Tibial nerve (tissue), 4 donors: ENCODE results near the gene PGF.

Source experiments
- EP300 ChIP-seq, 2 donors: sonication (generic); formaldehyde crosslinking; IDR thresholded peaks; one replicate each; pipeline ENCODE4 v1.6.1; 2017; ENCODE audit warnings: antibody characterized with exemption in 2 of 2, mild to moderate bottlenecking in 1 of 2
- POLR2A ChIP-seq, 2 donors: fragments of 450-650 bp; IDR thresholded peaks; one replicate each; pipeline ENCODE4 v1.6.1; 2017; ENCODE audit warnings: antibody characterized with exemption in 2 of 2, mild to moderate bottlenecking in 2 of 2, moderate library complexity in 2 of 2
- TF ChIP-seq, protein P1 (sequence below), 5 experiments: fragments of 200-600 bp in 3 of 5; fragments of 450-650 bp in 2 of 5; sonication (generic) in 3 of 5; IDR thresholded peaks; one replicate each; pipeline ENCODE4 v1.5.1; 2016 to 2019; ENCODE audit warnings: antibody characterized with exemption in 5 of 5, mild to moderate bottlenecking in 3 of 5, moderate library complexity in 2 of 5

DNA sequence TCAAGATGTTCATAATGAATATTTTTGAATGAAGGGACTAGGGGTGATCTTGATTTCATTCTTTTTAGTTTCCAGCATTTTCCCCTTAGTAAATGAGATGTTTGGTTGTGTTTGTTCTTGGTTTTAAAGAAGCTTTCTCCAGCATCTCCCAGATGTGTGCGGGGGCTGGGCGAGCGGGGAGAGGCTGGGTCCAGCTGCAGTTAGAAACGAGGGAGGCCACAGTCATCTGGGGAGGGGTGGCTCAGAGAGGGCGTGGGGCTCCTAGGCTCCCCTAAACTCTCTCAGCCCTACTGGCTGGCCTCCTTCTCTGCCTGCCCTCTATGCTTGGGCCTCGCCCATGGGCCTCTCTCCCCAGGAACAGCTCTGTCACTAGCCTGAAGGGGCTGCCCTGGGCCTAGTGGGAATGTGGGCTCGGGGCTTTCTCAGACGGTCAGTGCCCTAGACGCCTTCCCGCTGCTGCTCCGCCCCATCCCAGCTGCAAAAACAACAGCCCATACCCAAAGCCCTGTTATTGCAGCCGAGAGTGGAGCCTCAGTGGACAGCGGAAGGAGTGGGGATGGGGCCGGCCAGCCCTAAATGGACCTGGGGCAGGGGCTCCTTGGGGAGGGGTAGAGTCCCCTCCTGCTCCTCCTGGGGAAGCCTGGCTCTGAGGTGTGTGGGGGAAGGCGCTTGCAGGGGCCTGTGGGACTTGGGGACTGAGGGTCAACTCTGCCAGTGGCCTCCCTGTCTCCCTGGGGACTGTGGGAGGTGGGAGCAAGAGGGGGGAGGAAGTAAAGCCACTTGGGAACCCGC, 29.0 kb upstream of the PGF start:
- TF ChIP-seq, protein P1, sequence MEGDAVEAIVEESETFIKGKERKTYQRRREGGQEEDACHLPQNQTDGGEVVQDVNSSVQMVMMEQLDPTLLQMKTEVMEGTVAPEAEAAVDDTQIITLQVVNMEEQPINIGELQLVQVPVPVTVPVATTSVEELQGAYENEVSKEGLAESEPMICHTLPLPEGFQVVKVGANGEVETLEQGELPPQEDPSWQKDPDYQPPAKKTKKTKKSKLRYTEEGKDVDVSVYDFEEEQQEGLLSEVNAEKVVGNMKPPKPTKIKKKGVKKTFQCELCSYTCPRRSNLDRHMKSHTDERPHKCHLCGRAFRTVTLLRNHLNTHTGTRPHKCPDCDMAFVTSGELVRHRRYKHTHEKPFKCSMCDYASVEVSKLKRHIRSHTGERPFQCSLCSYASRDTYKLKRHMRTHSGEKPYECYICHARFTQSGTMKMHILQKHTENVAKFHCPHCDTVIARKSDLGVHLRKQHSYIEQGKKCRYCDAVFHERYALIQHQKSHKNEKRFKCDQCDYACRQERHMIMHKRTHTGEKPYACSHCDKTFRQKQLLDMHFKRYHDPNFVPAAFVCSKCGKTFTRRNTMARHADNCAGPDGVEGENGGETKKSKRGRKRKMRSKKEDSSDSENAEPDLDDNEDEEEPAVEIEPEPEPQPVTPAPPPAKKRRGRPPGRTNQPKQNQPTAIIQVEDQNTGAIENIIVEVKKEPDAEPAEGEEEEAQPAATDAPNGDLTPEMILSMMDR (IDR thresholded peaks at IDR 0.05) = no peak
- TF ChIP-seq POLR2A (IDR thresholded peaks at IDR 0.05) = no peak
- TF ChIP-seq EP300 (IDR thresholded peaks at IDR 0.05) = no peak
